ENCODE results near the gene ZDHHC8.

Gene ZDHHC8

DNA sequence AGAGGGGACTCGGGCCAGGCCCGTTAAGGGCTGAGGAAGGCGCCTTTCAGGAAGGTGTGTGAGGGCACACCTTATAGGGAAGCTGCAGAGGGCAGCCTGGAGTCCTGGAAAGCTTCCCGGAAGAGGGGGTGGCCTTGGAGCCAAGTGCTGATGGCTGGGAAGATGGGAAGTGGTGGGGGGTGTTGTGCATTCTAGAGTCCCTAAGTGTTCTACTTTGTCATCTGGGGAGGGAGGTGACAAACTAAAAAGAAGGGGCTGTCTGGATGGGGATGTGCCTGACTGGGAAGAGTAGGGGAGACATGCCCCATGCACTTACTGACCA is 6.8 kb downstream of the ZDHHC8 start:
- no peak for TF ChIP-seq CTCF (IDR thresholded peaks at IDR 0.05)
- H3K4me3 ChIP-seq: no peak overlapping the region
- no peak for DNase-seq (ENCODE audit: low spot score)
- no peak overlapping the region for H3K27ac ChIP-seq

- no peak for TF ChIP-seq CTCF (IDR thresholded peaks at IDR 0.05)
- no peak overlapping the region for H3K27ac ChIP-seq
- no peak for DNase-seq (ENCODE audit: low spot score)
Observed at GRCh38 chr22:20138868-20139267, 7.3 kb downstream of the ZDHHC8 start.

DNA sequence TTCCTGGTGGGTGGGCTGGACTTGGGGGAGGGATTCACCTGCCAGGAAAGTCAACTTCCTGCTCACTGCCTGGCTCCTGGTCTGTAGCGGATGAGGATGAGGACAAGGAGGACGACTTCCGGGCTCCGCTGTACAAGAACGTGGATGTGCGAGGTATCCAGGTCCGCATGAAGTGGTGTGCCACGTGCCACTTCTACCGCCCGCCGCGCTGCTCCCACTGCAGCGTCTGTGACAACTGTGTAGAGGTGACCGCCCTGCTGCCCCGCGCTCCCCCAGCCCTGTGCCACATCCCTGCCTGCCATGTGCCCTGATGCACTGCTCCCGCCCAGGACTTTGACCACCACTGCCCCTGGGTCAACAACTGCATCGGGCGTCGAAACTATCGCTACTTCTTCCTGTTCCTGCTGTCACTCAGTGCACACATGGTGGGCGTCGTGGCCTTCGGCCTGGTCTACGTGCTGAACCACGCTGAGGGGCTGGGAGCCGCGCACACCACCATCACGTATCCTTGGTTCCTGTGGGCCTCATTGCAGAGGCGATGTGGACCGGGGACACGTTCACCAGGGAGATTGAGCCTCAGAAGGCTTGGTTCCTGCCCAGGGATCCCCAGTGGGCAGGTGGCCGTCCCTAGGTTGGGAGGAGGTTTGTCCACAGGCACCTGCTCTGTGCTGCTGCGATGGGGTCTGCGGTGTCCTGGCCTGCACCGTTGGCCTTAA is 7.9 kb downstream of the ZDHHC8 start:
- no peak overlapping the region for H3K4me3 ChIP-seq
- TF ChIP-seq CTCF (IDR thresholded peaks at IDR 0.05): no peak
- no peak overlapping the region for H3K27ac ChIP-seq
- no peak for DNase-seq (ENCODE audit: low spot score)

More at GRCh38 chr22:20138868-20139267, 7.3 kb downstream of the ZDHHC8 start:
- no peak overlapping the region for H3K4me3 ChIP-seq

DNA sequence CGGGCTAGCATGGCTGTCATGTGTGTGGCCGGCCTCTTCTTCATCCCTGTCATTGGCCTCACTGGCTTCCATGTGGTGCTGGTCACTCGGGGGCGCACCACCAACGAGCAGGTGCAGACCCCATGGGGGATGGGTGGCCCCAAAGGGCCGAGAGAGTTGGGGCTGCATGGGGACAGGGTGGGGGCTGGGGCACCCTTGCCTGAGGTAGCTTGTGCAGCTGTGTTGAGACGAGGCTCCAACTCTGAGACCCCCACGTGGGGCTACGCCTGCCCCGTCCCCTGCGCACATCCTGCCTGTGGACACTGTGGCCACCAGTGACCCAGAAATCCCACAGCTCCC is 8.5 kb downstream of the ZDHHC8 start:
- DNase-seq (ENCODE audit: low spot score): no peak
- Histone ChIP-seq H3K4me3 (no peak overlapping the region), H3K27ac (no peak overlapping the region)
- no peak for TF ChIP-seq CTCF (IDR thresholded peaks at IDR 0.05)

DNA sequence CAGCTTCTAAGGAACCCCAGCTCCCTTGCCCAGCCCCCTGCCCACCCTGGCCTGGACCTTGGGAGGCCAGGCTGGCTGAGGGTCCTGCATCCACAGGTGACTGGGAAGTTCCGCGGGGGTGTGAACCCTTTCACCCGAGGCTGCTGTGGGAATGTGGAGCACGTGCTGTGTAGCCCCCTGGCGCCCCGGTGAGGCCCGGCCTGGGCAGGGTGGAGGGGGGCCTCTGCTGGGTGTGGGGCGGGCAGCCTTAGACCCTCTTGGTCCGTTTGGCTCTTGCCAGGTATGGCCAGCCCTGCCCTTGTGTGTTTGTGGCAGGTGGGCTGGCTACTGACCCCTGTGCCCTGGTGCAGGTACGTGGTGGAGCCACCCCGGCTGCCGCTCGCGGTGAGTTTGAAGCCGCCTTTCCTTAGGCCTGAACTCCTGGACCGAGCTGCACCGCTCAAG is 8.9 kb downstream of the ZDHHC8 start:
- no peak for TF ChIP-seq CTCF (IDR thresholded peaks at IDR 0.05)
- DNase-seq (ENCODE audit: low spot score): no peak
- no peak overlapping the region for H3K27ac ChIP-seq
- no peak overlapping the region for H3K4me3 ChIP-seq

DNA sequence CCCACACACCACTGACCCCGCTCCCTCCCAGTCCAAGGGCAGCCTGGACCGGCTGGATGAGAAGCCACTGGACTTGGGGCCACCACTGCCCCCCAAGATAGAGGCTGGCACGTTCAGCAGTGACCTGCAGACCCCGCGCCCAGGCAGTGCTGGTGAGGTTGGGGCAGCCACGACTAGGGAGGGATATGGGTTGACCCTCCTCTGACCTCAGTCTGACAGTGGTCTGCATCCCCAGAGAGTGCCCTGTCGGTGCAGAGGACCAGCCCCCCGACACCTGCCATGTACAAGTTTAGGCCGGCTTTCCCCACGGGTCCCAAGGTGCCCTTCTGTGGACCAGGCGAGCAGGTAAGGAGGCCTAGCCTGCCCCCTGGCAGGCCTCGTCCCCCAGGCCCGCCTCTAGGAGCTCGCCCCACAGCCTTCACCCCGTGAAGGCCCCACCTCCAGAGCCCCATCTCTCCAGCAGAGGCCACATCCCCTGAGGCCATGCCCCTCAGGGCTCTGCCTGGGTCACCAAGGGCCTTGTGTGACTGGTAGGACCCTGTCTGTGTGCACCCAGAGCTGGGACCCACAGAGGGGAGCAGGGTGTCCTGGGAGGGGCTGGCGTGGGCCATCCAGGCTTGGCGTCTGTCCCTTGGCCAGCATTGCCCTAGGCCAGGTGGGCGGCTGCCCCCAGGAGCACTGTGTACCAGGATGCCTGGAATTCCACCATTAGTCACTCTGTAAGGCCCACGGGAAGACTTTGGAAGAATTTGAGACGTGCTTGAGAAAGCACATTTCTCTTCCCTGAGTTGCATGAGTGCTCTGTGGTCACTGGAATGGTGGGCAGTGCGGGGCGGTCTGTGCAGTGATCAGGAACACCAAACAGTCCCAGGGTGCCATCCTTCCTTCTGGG is 9.8 kb downstream of the ZDHHC8 start:
- DNase-seq (ENCODE audit: low spot score): no peak
- H3K4me3 ChIP-seq: no peak overlapping the region
- no peak overlapping the region for H3K27ac ChIP-seq
- no peak for TF ChIP-seq CTCF (IDR thresholded peaks at IDR 0.05)

All from coronary artery (tissue), 2 donors.